ENCODE results near the gene PANK4.

DNA sequence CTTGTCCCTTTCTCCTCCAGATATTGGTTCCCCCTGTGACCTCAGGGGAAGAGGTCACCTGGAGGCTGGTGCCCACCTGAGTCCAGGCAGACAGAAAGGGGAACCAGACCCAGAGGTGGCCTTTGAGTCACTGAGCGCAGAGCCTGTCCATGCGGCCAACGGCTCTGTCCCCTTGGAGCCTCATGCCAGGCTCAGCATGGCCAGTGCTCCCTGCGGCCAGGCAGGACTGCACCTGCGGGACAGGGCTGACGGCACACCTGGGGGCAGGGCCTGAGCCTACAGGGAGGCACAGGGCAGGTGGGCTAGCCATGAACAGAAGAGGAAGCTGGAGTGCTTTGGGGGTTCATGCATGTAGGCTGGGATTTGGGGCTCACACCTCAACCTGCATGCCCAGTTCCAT, 32.5 kb upstream of the PANK4 start:
- no peak for TF ChIP-seq CTCF (IDR thresholded peaks at IDR 0.05; ENCODE audit: extremely low read depth in 1 of 2, insufficient read depth in 1 of 2, low read depth in 1 of 2, low read length in 2 of 2)
- no peak for TF ChIP-seq POLR2A (IDR thresholded peaks at IDR 0.05; ENCODE audit: low read depth, low read length)
- TF ChIP-seq MYC (IDR thresholded peaks at IDR 0.05; ENCODE audit: low read depth, low read length) = no peak
- TF ChIP-seq EZH2 (IDR thresholded peaks at IDR 0.05; ENCODE audit: borderline replicate concordance, low read depth, low read length, severe bottlenecking) = no peak
- TF ChIP-seq POLR2AphosphoS5 (IDR thresholded peaks at IDR 0.05; ENCODE audit: insufficient read depth, low read depth, low read length) = no peak
- TF ChIP-seq MAX (IDR thresholded peaks at IDR 0.05; ENCODE audit: insufficient read depth, insufficient read length) = no peak
- no peak for TF ChIP-seq JUN (IDR thresholded peaks at IDR 0.05; ENCODE audit: borderline replicate concordance, insufficient read depth, insufficient read length, low read depth)

Measured in endothelial cell of umbilical vein (primary cell).